GM18526 (cell line): ENCODE data around the gene CASKIN2.

Source experiments
- POLR2A ChIP-seq: IDR thresholded peaks from 3 replicates; pipeline ENCODE4 v1.6.1; 2011; ENCODE audit not compliant: insufficient read length; ENCODE audit errors: extremely low read depth

The CASKIN2 gene, protein sequence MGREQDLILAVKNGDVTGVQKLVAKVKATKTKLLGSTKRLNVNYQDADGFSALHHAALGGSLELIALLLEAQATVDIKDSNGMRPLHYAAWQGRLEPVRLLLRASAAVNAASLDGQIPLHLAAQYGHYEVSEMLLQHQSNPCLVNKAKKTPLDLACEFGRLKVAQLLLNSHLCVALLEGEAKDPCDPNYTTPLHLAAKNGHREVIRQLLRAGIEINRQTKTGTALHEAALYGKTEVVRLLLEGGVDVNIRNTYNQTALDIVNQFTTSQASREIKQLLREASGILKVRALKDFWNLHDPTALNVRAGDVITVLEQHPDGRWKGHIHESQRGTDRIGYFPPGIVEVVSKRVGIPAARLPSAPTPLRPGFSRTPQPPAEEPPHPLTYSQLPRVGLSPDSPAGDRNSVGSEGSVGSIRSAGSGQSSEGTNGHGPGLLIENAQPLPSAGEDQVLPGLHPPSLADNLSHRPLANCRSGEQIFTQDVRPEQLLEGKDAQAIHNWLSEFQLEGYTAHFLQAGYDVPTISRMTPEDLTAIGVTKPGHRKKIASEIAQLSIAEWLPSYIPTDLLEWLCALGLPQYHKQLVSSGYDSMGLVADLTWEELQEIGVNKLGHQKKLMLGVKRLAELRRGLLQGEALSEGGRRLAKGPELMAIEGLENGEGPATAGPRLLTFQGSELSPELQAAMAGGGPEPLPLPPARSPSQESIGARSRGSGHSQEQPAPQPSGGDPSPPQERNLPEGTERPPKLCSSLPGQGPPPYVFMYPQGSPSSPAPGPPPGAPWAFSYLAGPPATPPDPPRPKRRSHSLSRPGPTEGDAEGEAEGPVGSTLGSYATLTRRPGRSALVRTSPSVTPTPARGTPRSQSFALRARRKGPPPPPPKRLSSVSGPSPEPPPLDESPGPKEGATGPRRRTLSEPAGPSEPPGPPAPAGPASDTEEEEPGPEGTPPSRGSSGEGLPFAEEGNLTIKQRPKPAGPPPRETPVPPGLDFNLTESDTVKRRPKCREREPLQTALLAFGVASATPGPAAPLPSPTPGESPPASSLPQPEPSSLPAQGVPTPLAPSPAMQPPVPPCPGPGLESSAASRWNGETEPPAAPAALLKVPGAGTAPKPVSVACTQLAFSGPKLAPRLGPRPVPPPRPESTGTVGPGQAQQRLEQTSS (N-terminal part only)

DNA sequence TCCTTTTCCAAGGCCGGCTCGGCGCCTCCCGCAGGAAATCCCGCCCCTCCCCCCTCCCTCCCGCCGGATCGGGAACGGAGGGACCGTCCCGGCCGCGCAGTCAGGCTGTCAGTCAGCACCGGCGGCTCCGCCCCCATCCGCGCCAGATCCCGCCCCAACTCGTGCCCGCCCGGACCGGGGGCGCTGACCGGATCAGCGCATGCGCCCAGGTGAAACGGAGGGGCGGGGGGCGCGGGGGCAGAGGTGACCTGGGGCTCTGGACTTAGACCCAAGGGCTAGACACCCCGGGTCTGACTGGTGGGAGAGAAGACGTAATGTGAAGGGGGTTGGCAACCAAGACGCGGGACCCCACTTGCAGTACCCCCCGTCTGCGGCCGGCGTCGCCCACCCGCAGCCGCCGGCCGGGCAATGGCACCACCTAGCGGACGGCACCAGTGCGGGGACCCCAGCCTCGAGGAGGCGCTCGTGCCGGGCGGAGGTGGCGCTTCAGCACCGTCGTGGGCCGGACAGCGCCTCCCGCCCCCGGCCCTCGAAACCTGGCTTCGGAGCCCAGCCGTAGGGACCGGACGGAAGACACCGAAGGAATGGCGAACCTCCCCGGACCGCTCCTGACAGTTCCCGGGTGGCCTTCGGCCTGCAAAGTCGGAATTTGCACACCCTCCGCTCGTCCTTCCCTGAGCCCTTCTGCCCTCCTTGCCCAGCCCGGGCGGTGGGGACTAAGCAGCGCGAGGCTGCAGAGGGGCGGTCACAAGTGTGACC, at the start of gene CASKIN2:
Gene CASKIN2, minus strand, starts transcription at position 42 of the 759 bp plus-strand sequence. CDS start 1,733 bp downstream, outside the sequence.
- no peak for TF ChIP-seq POLR2A

GRCh38 chr17:75565066-75565465, 49.7 kb upstream of the CASKIN2 start:
- no peak for TF ChIP-seq POLR2A

GRCh38 chr17:75564195-75564594, 48.9 kb upstream of the CASKIN2 start:
- TF ChIP-seq POLR2A: no peak

GRCh38 chr17:75563063-75563758, 47.9 kb upstream of the CASKIN2 start:
- no peak for TF ChIP-seq POLR2A

- TF ChIP-seq POLR2A: no peak
These were observed 46.7 kb upstream of the CASKIN2 start for GRCh38 chr17:75561927-75562603.

- no peak for TF ChIP-seq POLR2A
These were observed 44.7 kb upstream of the CASKIN2 start for GRCh38 chr17:75559958-75560533.

DNA sequence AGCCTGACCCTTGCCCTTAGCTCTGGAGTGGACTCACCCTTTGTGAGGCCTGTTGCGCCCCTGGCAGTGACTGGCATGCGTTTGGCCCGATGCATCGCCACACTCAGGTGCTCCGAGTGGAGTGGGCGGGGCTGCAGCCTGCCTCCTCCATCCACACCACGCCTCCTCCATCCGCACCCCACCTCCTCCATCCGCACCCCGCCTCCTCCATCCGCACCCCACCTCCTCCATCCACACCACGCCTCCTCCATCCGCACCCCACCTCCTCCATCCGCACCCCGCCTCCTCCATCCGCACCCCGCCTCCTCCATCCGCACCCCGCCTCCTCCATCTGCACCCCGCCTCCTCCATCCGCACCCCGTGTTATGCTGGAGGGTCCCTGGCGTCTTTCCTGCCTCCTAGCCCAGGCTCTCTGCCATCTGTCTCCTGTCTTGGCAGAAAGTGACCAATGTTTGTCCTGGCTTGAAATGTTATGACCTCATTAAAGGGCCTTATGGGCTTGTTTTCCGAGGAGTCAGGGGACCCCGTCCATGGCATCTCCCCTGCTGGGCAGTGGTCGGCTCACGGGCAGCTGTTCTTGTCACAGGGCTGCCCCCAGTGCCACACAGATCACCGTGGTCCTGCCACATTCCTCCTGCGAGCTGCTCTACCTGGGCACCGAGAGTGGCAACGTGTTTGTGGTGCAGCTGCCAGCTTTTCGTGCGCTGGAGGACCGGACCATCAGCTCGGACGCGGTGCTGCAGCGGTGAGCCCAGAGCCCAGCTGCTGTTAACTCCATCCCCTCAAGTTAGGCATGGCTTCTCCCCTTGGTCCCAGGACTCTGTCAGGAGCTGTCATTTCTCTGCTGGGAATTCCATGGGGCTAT, 43.6 kb upstream of the CASKIN2 start:
- TF ChIP-seq POLR2A: no peak

DNA sequence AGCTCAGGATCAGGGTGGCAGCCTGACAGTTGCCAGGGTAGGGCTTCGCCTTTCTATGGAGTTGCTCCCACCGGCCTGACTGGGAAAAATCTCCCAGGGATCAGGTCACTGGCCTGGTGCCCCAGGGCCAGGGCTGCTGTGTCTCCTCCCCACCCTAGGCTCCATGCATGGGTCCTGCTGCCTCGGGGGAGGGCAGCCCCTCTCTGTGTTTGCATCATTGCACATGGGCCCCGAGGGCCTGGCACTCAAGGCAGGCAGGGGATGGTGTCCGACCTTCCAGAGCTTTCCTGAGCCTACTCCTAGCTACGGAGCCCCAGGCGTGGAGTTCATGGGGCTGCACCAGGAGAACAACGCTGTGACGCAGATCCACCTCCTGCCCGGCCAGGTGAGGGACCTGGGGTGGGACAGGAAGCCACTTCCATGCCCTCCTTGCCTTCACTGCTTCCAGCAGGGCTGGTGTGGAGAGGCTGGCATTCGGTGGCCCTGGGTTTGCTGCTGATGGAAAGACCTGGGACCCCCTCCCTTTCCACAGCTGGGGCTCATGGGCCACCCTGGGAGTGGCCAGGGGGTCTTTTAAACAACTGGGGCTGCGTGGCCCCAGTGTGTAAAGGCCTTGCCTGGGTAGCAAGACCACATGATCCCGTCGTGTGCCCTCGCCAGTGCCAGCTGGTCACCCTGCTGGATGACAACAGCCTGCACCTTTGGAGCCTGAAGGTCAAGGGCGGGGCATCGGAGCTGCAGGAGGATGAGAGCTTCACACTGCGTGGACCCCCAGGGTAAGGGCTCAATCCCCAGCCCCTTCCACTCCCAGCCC, 42.7 kb upstream of the CASKIN2 start:
- no peak for TF ChIP-seq POLR2A

DNA sequence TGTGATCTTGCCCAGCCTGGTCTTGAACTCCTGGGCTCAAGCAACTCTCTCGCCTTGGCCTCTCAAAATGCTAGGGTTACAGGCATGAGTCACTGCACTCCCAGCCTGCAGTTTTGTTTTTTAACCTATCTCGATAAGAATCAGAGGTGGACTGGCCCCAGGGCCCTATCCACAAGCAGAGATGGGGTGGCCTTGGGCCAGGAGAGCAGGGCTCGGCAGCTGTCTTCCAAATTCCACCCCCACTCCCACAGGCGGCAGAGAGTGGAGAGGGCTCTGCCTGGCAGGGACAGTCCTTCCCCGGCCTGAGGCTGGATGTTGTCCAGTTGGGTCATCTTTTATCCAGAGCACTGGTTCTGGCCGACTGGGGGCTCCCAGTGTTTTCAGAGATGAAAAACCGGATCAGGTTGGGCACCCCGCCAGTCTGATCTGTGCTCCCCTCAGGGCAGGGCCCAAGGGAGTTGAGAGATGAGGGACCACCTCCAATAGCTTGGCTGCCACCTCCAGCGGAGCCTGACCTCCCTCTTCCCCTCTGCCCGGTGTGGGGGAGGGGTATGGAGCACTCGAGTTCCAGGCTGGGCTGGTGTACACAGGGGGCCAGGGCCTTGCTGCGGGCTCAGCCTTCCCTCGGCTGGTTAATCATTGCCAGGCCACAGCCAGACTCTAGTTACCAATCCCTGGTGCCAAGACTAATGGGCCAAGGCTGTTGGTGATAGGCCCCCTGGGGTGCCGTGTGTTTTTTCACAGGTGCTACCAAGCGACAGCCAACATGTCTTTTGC, 41.9 kb upstream of the CASKIN2 start:
- no peak for TF ChIP-seq POLR2A

DNA sequence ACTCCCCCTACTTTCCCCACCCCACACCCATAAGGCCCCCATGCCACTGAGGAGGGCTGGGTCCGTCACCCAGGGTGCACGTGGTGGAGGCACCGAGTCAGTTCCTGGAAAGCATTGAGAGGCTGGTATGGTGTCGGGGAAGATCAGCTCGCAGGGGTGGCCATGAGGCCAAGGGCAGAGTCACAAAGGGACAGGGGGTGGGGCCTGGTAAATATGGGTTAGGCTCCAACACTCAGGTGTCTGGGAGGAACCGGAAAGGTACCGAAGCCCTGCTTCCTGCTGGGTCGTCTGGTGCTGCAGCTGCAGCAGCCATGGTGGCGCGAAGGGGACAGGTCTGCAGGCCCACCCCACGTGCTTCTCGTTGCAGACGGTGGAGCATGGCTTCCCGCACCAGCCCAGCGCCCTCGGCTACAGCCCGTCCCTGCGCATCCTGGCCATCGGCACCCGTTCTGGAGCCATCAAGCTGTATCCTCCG, 40.4 kb upstream of the CASKIN2 start:
- no peak for TF ChIP-seq POLR2A
